ENCODE data around the gene HMOX1.

HMOX1 gene

GRCh38 chr22:35347462-35347861, 33.4 kb upstream of the HMOX1 start:
- TF ChIP-seq, protein P1, sequence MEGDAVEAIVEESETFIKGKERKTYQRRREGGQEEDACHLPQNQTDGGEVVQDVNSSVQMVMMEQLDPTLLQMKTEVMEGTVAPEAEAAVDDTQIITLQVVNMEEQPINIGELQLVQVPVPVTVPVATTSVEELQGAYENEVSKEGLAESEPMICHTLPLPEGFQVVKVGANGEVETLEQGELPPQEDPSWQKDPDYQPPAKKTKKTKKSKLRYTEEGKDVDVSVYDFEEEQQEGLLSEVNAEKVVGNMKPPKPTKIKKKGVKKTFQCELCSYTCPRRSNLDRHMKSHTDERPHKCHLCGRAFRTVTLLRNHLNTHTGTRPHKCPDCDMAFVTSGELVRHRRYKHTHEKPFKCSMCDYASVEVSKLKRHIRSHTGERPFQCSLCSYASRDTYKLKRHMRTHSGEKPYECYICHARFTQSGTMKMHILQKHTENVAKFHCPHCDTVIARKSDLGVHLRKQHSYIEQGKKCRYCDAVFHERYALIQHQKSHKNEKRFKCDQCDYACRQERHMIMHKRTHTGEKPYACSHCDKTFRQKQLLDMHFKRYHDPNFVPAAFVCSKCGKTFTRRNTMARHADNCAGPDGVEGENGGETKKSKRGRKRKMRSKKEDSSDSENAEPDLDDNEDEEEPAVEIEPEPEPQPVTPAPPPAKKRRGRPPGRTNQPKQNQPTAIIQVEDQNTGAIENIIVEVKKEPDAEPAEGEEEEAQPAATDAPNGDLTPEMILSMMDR (conservative IDR thresholded peaks at IDR 0.05) = no peak

DNA sequence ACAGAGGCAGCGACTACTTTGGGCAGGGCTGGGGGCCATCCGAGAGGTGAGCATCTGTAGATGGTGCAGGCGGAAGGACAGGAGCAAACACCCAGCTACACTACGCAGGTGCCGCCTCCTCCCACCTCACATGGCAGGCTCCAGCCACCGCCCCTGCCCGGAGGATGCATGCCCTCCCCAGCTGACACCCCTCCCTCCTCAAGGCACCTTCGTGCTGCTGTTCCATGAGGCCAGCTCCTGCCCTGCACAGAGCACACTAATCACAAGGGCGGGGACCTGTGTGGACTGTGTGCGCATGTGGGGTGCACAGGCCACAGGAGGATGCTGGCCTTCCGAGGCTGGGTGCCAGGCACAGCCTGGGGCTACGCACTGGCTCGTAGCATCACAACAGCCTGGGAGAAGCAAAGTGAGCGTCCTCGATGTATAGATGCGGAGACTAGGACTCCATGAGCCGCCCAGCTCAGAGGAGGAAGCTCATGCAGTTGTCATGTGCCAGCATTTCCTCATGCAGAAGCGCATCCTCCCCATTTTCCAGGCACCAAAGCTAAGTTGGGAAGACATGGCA, 32.8 kb upstream of the HMOX1 start:
- TF ChIP-seq, protein P1 (conservative IDR thresholded peaks at IDR 0.05) = no peak
- H3K27ac ChIP-seq = no peak overlapping the region

More at GRCh38 chr22:35347462-35347861, 33.4 kb upstream of the HMOX1 start:
- no peak overlapping the region for H3K27ac ChIP-seq

DNA sequence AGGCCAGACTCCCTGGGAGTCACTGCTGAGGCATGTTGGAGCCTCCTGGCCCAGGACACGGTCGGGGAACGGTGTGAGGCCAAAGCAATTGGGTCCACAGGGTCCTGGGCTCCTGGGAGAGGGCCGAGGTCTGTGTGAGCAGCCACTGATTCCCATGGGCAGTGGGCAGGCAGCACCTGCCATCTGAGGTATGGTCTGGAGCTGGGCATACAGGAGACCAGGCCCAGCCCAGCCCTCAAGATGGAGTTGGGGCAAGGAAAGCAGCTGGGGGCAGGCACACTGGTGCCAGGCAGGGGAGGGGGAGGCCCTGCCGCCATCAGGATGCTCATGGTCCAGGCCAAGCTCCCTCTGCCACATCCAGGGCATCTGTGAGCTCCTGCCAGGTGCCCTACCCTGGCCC, 32.2 kb upstream of the HMOX1 start:
- H3K27ac ChIP-seq = no peak overlapping the region
- TF ChIP-seq, protein P1 (conservative IDR thresholded peaks at IDR 0.05) = no peak

DNA sequence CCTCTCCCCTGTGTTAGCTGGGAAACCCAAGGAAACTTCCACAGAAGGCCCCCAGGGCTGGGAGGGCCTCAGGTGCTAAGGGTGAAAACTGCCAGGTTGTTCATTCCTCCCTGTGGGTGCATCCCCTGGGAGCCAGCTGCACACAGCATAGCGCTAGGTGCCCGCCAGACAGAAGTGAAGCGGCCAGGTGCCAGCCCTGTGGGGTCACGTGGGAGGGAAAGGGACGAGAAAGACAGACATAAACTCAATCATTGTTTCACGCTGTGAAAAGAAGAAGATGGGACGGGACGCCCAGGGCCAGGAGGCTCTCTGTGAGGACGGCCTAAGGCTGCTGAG, 31.6 kb upstream of the HMOX1 start:
- H3K27ac ChIP-seq = no peak overlapping the region
- TF ChIP-seq, protein P1 (conservative IDR thresholded peaks at IDR 0.05) = no peak

DNA sequence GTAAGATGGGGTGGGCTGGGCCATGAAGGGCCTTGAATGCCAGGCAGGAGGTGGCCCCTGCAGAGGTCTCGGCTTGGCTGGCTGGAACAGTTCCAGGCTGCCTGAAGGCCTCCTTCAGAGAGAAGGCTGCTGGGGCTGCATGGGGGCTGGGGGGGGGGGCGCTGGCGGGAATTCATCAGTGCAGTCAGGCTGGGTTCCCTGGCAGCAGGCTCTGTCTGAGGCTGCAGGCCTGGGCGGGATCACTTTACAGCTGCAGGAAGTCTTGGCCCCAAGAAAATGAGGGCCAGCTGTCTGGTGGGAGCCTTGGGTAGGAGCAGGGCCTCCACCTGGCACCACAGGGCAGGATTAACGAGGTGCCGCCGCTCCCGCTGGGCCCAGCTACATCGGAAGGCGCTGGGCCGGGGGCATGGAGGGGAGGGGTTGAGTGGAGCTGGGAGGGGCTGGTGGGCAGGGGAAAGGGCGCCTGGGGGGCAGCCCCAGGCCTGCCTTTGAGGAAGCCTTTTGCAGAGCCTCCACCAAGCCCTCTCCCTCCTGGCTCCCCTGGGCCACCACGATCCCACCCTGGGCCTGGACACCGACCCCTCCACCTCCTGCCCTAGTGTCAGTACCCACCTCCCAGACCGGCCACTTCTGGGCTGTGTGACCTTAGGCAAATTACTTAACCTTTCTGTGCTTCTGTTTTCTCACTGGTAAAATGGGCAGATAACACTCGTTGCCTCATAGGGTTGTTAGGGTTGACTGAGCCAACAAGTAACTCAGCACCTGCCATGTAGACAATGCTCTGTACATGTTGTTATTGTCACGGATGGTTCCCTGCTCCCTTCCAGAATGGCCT, 31.0 kb upstream of the HMOX1 start:
- TF ChIP-seq, protein P1 (conservative IDR thresholded peaks at IDR 0.05) = no peak
- H3K27ac ChIP-seq = peak overlapping the region; percentile 76; the same call in 1 of the 2 replicates

DNA sequence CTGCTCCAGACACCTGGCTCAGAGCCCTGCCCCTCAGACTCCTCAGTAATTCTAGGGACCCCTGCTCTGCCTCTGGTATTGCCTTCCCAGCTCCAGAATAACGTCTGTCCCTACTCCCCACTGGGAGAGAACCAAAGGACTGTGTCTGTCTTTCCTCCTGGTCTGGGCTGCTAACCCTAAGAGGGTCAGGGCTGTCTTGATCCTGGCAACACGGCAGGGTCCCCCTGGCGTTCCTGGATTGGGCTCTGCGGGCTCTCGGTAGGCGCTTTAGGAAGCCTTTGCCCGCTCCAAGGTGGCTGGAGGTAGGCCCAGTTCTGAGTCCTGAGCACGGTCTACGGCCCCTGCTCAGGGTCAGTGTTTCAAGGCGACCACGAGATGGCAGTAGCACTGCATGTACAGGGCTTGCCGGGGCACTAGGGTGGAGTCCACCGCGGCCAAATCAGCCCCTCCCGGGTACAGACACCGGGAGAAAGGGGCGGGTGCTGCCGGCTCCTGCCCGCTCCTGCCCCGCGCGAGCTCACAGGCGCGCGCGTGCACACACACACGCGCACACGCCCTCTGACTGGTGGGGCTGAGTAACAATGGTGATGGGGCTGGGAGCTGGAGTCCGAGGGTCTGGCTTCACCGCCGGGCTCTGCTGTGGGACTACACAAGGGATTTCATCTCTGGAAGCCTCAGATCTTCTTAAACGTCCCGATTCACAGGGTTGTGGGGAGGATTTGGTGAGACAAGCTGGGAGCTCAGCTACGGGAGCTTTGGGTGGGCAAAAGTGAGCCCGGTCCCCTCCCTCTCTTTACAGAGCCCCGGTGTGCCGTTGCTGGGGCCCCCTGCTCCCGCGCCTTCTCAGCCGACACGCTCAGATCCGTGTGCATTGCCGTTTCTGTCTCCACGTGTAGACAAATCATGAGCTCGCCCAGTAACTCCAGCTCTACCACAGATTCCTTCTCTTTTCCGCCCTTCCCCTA, 30.1 kb upstream of the HMOX1 start:
- H3K27ac ChIP-seq = peak overlapping the region; percentile 76
- TF ChIP-seq, protein P1 (conservative IDR thresholded peaks at IDR 0.05) = peak; percentile 91
